GM23338 (cell line): ENCODE results near the gene DRP2.

Experiments used
- CTCF ChIP-seq, 2 experiments: fragments of 200-600 bp in 1 of 2; sonication (generic) in 1 of 2; conservative IDR thresholded peaks; 2 replicates each; pipeline versions ENCODE4 v1.5.1 to v1.6.1; 2016 to 2017; ENCODE audit warnings: antibody characterized with exemption in 2 of 2, low read depth in 2 of 2, mild to moderate bottlenecking in 2 of 2, moderate library complexity in 1 of 2
- EZH2phosphoT487 ChIP-seq: fragments of 200-600 bp; sonication (generic); IDR thresholded peaks from one replicate; pipeline ENCODE4 v1.8.1; 2018; ENCODE audit warnings: antibody characterized with exemption; ENCODE audit not compliant: unreplicated experiment
- POLR2AphosphoS5 ChIP-seq: IDR thresholded peaks from 2 replicates; pipeline ENCODE4 v1.6.1; 2016; ENCODE audit warnings: antibody characterized with exemption, low read depth

GRCh38 chrX:101208152-101208905 lies 11.3 kb upstream of the DRP2 start:
- TF ChIP-seq CTCF (conservative IDR thresholded peaks at IDR 0.05; ENCODE audit: low read depth in 2 of 2), result no peak
- TF ChIP-seq POLR2AphosphoS5, result no peak
- TF ChIP-seq EZH2phosphoT487, result no peak
